Right renal pelvis (tissue), 4 donors: ENCODE measurements around the gene ACAT1. TPM values are rescaled to one million over a fixed set of nuclear protein-coding genes. Genes with fewer than 3 reads are reported as not detected.
"Not testable (repeated sequence)": the region's sequence is repeated elsewhere in the genome, so short reads cannot be mapped to it uniquely, and the experiment has no call there.

Experiments used
- DNase-seq, 4 donors: peaks; one replicate each; pipeline ENCODE4 v3.0.0-alpha.2; 2013; ENCODE audit warnings: low read depth in 4 of 4, low spot score in 3 of 4, missing footprints in 1 of 4
- polyA plus RNA-seq, 4 donors: library from polyadenylated mRNA; unstranded; fragments of 120-200 nt; gene quantifications; one replicate each; pipeline ENCODE4 v1.2.1, GENCODE V29; 2013; ENCODE audit not compliant: insufficient read length in 4 of 4

Gene ACAT1
- polyA plus RNA-seq, result 100 to 1,000 TPM in 2 of 4 donors, 10 to 100 TPM in 2; 84.1 to 115 (median 96.3) TPM

- DNase-seq, result peak; percentile 76 to 86 (median 85)
Measured at GRCh38 chr11:108121274-108122155, at the start of gene ACAT1. Gene ACAT1 (plus strand): TSS chr11:108121567. CDS start chr11:108121607, 40 bp downstream.

- peak in 2 of 4 donors; percentile 1 to 13 for DNase-seq
Measured at GRCh38 chr11:108084811-108085210, 36.6 kb upstream of the ACAT1 start.

GRCh38 chr11:108085672-108086071 lies 35.7 kb upstream of the ACAT1 start:
- no peak for DNase-seq

- no peak for DNase-seq
Measured at GRCh38 chr11:108092134-108092533, 29.2 kb upstream of the ACAT1 start.

GRCh38 chr11:108093128-108093904 lies 28.1 kb upstream of the ACAT1 start:
- no peak for DNase-seq

- no peak for DNase-seq
Measured at GRCh38 chr11:108097179-108097578, 24.2 kb upstream of the ACAT1 start.

- DNase-seq, result no peak
Measured at GRCh38 chr11:108101090-108101775, 20.1 kb upstream of the ACAT1 start.

GRCh38 chr11:108111126-108111525 lies 10.2 kb upstream of the ACAT1 start:
- no peak for DNase-seq

GRCh38 chr11:108112057-108112456 lies 9.3 kb upstream of the ACAT1 start:
- no peak for DNase-seq

- DNase-seq, result peak in 3 of 4 donors; percentile 25 to 38 (median 36)
Measured at GRCh38 chr11:108115500-108116140, 5.7 kb upstream of the ACAT1 start.

- DNase-seq, result peak in 1 of 4 donors; percentile 18
Measured at GRCh38 chr11:108117746-108118371, 3.5 kb upstream of the ACAT1 start.

- DNase-seq, result not testable (repeated sequence)
Measured at GRCh38 chr11:108120936-108121273, 462 bp upstream of the ACAT1 start.

- DNase-seq, result peak in 3 of 4 donors; percentile 7 to 12 (median 10)
Measured at GRCh38 chr11:108122166-108122628, 830 bp downstream of the ACAT1 start.

- DNase-seq, result no peak
Measured at GRCh38 chr11:108125096-108125495, 3.7 kb downstream of the ACAT1 start.

GRCh38 chr11:108128772-108129171 lies 7.4 kb downstream of the ACAT1 start:
- no peak for DNase-seq

GRCh38 chr11:108131993-108132392 lies 10.6 kb downstream of the ACAT1 start:
- DNase-seq, result no peak

GRCh38 chr11:108132993-108133538 lies 11.7 kb downstream of the ACAT1 start:
- not testable (repeated sequence) for DNase-seq

GRCh38 chr11:108135845-108136544 lies 14.6 kb downstream of the ACAT1 start:
- DNase-seq, result no peak

GRCh38 chr11:108137212-108137611 lies 15.8 kb downstream of the ACAT1 start:
- no peak for DNase-seq
